GM10266 (cell line): ENCODE measurements around the gene ASB2.

ENCODE experiments used
- DNase-seq: peaks from one replicate; pipeline ENCODE4 v3.0.0; 2012; ENCODE audit errors: extremely low spot score
- CTCF ChIP-seq: IDR thresholded peaks from 2 replicates; pipeline ENCODE4 v1.5.1; 2012; ENCODE audit warnings: mild to moderate bottlenecking, low read depth; ENCODE audit not compliant: control insufficient read depth, insufficient read depth; ENCODE audit errors: missing control alignments

Gene ASB2

DNA sequence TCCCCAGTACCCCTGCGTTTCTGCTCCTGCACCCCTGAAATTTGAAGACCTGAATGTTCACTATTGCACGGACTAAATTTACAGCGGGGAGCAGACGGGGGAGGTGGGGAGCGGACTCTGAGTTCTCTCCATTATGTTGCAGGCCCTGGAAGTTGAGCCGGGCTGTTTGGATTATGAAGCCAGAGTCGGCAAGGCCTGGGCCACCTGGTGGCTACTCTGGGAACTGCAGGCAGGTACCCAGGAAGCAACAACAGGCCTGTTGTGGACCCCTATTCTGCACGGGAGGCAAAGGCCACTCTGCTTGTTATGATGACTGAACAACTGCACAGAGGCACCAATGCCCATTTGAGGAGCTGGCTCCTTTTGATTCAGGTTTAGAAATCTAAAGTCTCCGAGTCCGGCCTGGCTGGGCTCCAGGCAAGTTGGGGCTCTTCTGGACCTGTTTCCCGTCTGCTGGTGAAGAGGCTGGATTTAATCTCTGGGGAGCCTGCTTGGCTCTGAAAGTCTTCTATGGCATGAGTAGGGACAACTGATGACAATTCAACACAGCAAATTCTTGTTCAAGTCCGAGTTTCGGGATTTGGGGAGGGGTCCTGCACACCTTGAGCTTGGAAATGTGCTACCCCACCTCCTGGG, 83.3 kb downstream of the ASB2 start:
- TF ChIP-seq CTCF, result peak; percentile 94
- DNase-seq, result peak; percentile 72

GRCh38 chr14:93892505-93892839, 83.9 kb downstream of the ASB2 start:
- no peak for DNase-seq
- no peak for TF ChIP-seq CTCF

GRCh38 chr14:93891756-93892504, 84.4 kb downstream of the ASB2 start:
- DNase-seq, result no peak
- TF ChIP-seq CTCF, result no peak

DNA sequence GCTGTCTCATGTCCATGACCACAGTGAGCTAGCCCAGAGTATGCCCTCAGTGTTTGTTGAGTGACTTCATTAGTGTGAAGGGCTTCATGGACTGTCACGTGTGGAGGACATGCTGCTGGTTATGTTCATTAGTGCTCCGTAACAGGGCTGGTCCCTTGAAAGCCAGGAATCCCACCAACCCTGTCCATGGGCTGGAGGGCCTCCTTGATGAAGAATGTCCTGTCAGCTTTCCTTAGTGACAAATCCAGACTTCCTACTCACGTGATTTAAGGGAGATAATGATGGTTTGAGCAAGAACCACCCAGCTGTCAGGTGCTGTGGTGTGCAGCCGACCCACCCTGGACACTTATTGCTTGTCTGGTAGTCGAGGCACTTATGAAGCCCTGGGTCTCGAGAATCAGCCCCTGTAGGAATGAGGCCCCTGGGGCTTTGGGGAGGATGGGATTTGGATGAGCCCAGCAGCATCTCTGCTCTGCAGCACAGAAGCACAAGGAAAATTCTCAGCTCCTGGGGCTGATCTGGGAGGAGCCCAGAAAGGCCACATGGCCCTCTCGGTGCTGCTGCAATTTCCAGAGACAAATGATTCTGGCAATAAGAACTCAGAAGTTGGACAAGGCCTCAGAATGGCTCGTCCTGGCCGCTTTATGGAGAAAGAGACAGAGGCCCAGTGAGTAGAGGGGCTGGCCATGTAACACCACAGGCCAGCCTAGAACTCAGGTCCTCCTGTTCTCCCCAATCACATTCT, 86.5 kb downstream of the ASB2 start:
- no peak for DNase-seq
- TF ChIP-seq CTCF, result no peak

- DNase-seq, result no peak
- TF ChIP-seq CTCF, result no peak
Observed at GRCh38 chr14:93888995-93889394, 87.4 kb downstream of the ASB2 start.

GRCh38 chr14:93884950-93885349, 91.4 kb downstream of the ASB2 start:
- no peak for DNase-seq
- TF ChIP-seq CTCF, result no peak
